IMR-90 (cell line): ENCODE results near the gene ZNF622. TPM values are rescaled to one million over a fixed set of nuclear protein-coding genes. Genes with fewer than 3 reads are reported as not detected.

ENCODE experiments used
- ATAC-seq: fragments of 200-7000 bp; cut with Tn5 transposase; 2 replicates; pipeline ENCODE4 v1.9.1; 2020; ENCODE audit warnings: low read depth, mild to moderate bottlenecking, moderate library complexity
- BruUV-seq: library from RNA; stranded (reverse); fragments of 400-500 nt; replicated peaks from 2 replicates; lab custom pipeline; 2021; lab: Mats Ljungman, UMichigan
- CTCF ChIA-PET: fragments of 300-600 bp; formaldehyde crosslinking; extraction: SDS; loops from one replicate; lab custom pipeline; 2021; ENCODE audit warnings: antibody characterized with exemption; lab: Yijun Ruan, JAX
- POLR2A ChIA-PET: fragments of 300-600 bp; sonication (Branson Sonifier 250); formaldehyde crosslinking; loops from one replicate; lab custom pipeline; 2022; ENCODE audit warnings: antibody characterized with exemption; ENCODE audit not compliant: unreplicated experiment; lab: Charles Lee
- DNase-seq: peaks from one replicate; pipeline ENCODE4 v3.0.0; 2013
- H2AFZ ChIP-seq: replicated peaks from 2 replicates; pipeline ENCODE3; 2013; ENCODE audit warnings: low read length, mild to moderate bottlenecking; ENCODE audit not compliant: poor library complexity
- H2AK5ac ChIP-seq: 2 replicates; pipeline ENCODE4 v1.6.1; 2013; ENCODE audit warnings: low read depth, low read length, inconsistent platforms
- H2AK9ac ChIP-seq: replicated peaks from 2 replicates; pipeline ENCODE3; 2013; ENCODE audit warnings: mild to moderate bottlenecking, low read depth, low read length, moderate library complexity; ENCODE audit not compliant: poor library complexity
- H2BK120ac ChIP-seq: 2 replicates; pipeline ENCODE4 v1.6.1; 2013; ENCODE audit warnings: low read depth, low read length, inconsistent platforms
- H2BK15ac ChIP-seq: 3 replicates; pipeline ENCODE4 v1.6.1; 2013; ENCODE audit warnings: low read depth, low read length, inconsistent platforms
- H2BK20ac ChIP-seq: 2 replicates; pipeline ENCODE4 v1.6.1; 2013; ENCODE audit warnings: low read depth, mild to moderate bottlenecking, inconsistent platforms, low read length, moderate library complexity
- H2BK5ac ChIP-seq: 2 replicates; pipeline ENCODE4 v1.6.1; 2013; ENCODE audit warnings: mild to moderate bottlenecking, low read depth, low read length, inconsistent platforms; ENCODE audit not compliant: poor library complexity, severe bottlenecking
- H3K14ac ChIP-seq: replicated peaks from 2 replicates; pipeline ENCODE4 v1.6.1; 2013; ENCODE audit warnings: low read depth, low read length, inconsistent platforms
- H3K18ac ChIP-seq: 2 replicates; pipeline ENCODE4 v1.6.1; 2013; ENCODE audit warnings: low read depth, low read length, control low read depth
- H3K23ac ChIP-seq: 2 replicates; pipeline ENCODE4 v1.6.1; 2013; ENCODE audit warnings: low read depth, low read length, inconsistent platforms
- H3K27ac ChIP-seq: 2 replicates; pipeline ENCODE4 v1.5.1; 2013; ENCODE audit warnings: mild to moderate bottlenecking, control low read depth, low read length; ENCODE audit not compliant: insufficient read depth
- H3K27me3 ChIP-seq: 2 replicates; pipeline ENCODE4 v1.6.1; 2013; ENCODE audit warnings: low read length; ENCODE audit not compliant: control insufficient read depth, insufficient read depth
- H3K36me3 ChIP-seq: 2 replicates; pipeline ENCODE4 v1.6.1; 2013; ENCODE audit warnings: low read length, mixed read lengths; ENCODE audit not compliant: control insufficient read depth, insufficient read depth
- H3K4ac ChIP-seq: 2 replicates; pipeline ENCODE4 v1.6.1; 2013; ENCODE audit warnings: low read depth, low read length, inconsistent platforms
- H3K4me1 ChIP-seq: 2 replicates; pipeline ENCODE4 v1.6.1; 2013; ENCODE audit warnings: low read length, mixed read lengths; ENCODE audit not compliant: control insufficient read depth, insufficient read depth
- H3K4me2 ChIP-seq: 2 replicates; pipeline ENCODE4 v1.6.1; 2013; ENCODE audit warnings: low read depth, mild to moderate bottlenecking, control low read depth, low read length, moderate library complexity
- H3K4me3 ChIP-seq: 2 replicates; pipeline ENCODE4 v1.5.1; 2013; ENCODE audit warnings: low read depth, mild to moderate bottlenecking, control low read depth, low read length, moderate library complexity; ENCODE audit not compliant: insufficient read depth
- H3K56ac ChIP-seq: 2 replicates; pipeline ENCODE4 v1.6.1; 2013; ENCODE audit warnings: low read length, inconsistent platforms; ENCODE audit not compliant: insufficient read depth; ENCODE audit errors: extremely low read depth
- H3K79me1 ChIP-seq, 2 experiments: 2 replicates each; pipeline ENCODE4 v1.6.1; 2013; ENCODE audit warnings: low read length in 2 of 2, inconsistent platforms in 1 of 2, low read depth in 1 of 2
- H3K9ac ChIP-seq: 2 replicates; pipeline ENCODE4 v1.6.1; 2013; ENCODE audit warnings: low read depth, low read length, control low read depth
- H3K9me1 ChIP-seq: 2 replicates; pipeline ENCODE4 v1.6.1; 2013; ENCODE audit warnings: low read length, inconsistent platforms; ENCODE audit not compliant: insufficient read depth
- H3K9me3 ChIP-seq: 2 replicates; pipeline ENCODE4 v1.6.1; 2013; ENCODE audit warnings: low read length; ENCODE audit not compliant: control insufficient read depth, insufficient read depth
- H4K20me1 ChIP-seq: 2 replicates; pipeline ENCODE4 v1.6.1; 2013; ENCODE audit warnings: low read length, inconsistent platforms; ENCODE audit not compliant: insufficient read depth
- H4K5ac ChIP-seq: 2 replicates; pipeline ENCODE4 v1.6.1; 2013; ENCODE audit warnings: mild to moderate bottlenecking, low read depth, low read length, control low read depth
- H4K8ac ChIP-seq, 2 experiments: 2 replicates each; pipeline ENCODE4 v1.6.1; 2013; ENCODE audit warnings: low read depth in 2 of 2, low read length in 2 of 2, control low read depth in 1 of 2, inconsistent platforms in 1 of 2
- H4K91ac ChIP-seq: 2 replicates; pipeline ENCODE4 v1.6.1; 2013; ENCODE audit warnings: low read depth, low read length, inconsistent platforms; ENCODE audit not compliant: insufficient read depth
- CHD1 ChIP-seq: IDR thresholded peaks from 2 replicates; pipeline ENCODE4 v1.6.1; 2012; ENCODE audit warnings: low read depth, low read length, improper control_type of control experiment
- FOS ChIP-seq: fragments of 150-350 bp; IDR thresholded peaks from 2 replicates; pipeline ENCODE4 v1.6.1; 2016; ENCODE audit warnings: low read depth, low read length
- MAFK ChIP-seq: IDR thresholded peaks from 2 replicates; pipeline ENCODE4 v1.6.1; 2012; ENCODE audit warnings: low read depth, low read length, improper control_type of control experiment
- MAZ ChIP-seq: IDR thresholded peaks from 2 replicates; pipeline ENCODE4 v1.6.1; 2012; ENCODE audit warnings: low read depth, mild to moderate bottlenecking, low read length, improper control_type of control experiment, moderate library complexity, borderline replicate concordance
- POLR2A ChIP-seq: IDR thresholded peaks from 2 replicates; pipeline ENCODE4 v1.6.1; 2012; ENCODE audit warnings: mild to moderate bottlenecking, low read depth, low read length
- RCOR1 ChIP-seq: IDR thresholded peaks from 2 replicates; pipeline ENCODE4 v1.6.1; 2012; ENCODE audit warnings: mild to moderate bottlenecking, low read length, improper control_type of control experiment; ENCODE audit not compliant: insufficient replicate concordance
- RFX5 ChIP-seq: IDR thresholded peaks from 2 replicates; pipeline ENCODE4 v1.8.0; 2012; ENCODE audit warnings: low read depth, mild to moderate bottlenecking, low read length, moderate library complexity
- SMC3 ChIP-seq: fragments of 150-350 bp; IDR thresholded peaks from 2 replicates; pipeline ENCODE4 v1.6.1; 2016; ENCODE audit warnings: low read depth, mild to moderate bottlenecking, antibody characterized with exemption, low read length, moderate library complexity
- WGBS, 2 experiments: methylation state at CpG; one replicate each; pipeline versions ENCODE4 v1.1.5 to v1.1.7; 2013; ENCODE audit warnings: missing lambda C conversion rate in 2 of 2; ENCODE audit not compliant: insufficient read length in 1 of 2; ENCODE audit errors: extremely low coverage in 2 of 2; 5-methylcytosine and 5-hydroxymethylcytosine counted together
- dilution Hi-C: fragments of 300-500 bp; cut with HindIII; formaldehyde crosslinking; loops from one replicate; pipeline ENCODE4 v1.14.3; 2018; ENCODE audit warnings: low sequenced_read_pairs; ENCODE audit not compliant: unreplicated experiment
- in situ Hi-C: fragments of 300-500 bp; cut with MboI; formaldehyde crosslinking; loops from 3 replicates; pipeline ENCODE4 v1.14.3; 2019; ENCODE audit warnings: low sequenced_read_pairs, inconsistent platforms, mixed read lengths
- intact Hi-C: fragments of 100-400 bp; cut with micrococcal nuclease; formaldehyde crosslinking; loops from 2 replicates; pipeline ENCODE4 v1.10.0; 2022
- polyA plus RNA-seq, 3 experiments: library from polyadenylated mRNA; depleted of rRNA; stranded (reverse); fragments of >200 nt; gene quantifications; 2 replicates each; pipeline ENCODE4 v1.2.3, GENCODE V29; 2012; ENCODE audit warnings: low replicate concordance in 1 of 3
- total RNA-seq: library from RNA; depleted of rRNA; stranded (reverse); fragments of >200 nt; gene quantifications from 2 replicates; pipeline ENCODE4 v1.2.3, GENCODE V29; 2012
- TF ChIP-seq, protein P1 (sequence below): conservative IDR thresholded peaks from 2 replicates; pipeline ENCODE4 v1.5.1; 2012; ENCODE audit warnings: mild to moderate bottlenecking, low read depth, low read length, improper control_type of control experiment

The ZNF622 gene
- total and polyA plus RNA-seq, 2 of the 4 experiments (the other 2 are of a cell fraction): 19.5 to 49.3 TPM

DNA sequence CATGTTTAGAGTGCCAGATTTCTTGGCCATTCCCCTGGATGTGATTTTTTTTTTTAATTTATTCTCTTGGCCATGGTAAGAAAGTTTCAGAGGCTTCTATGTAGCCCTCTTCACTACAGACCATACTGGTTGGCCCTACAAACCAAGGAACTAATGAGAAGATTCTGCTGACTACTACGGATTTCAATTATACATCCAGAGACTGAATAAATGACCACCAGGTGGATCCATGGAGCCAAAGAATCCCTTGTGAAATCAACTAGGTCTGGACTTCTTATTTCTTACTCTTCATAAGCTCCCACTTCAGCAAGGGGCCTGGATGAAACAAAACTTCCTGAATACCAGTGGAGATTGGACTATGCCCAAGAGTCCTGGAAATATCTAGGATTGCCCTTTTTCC lies 27.6 kb downstream of the ZNF622 start:
- Histone ChIP-seq H3K23ac (no peak overlapping the region), H3K4me1 (no peaks in the 10 kb centered on the region), H3K9ac (no peak overlapping the region), H4K5ac (no peak overlapping the region), H2BK120ac (no peak overlapping the region), H4K91ac (no peak overlapping the region), H2AK5ac (no peak overlapping the region), H3K79me1 (no peaks in the 10 kb centered on the region), H3K14ac (no peak overlapping the region), H2BK15ac (no peak overlapping the region), H2BK20ac (no peak overlapping the region), H2BK5ac (no peak overlapping the region), H3K27ac (no peak overlapping the region), H4K20me1 (no peaks in the 10 kb centered on the region), H3K36me3 (no peaks in the 10 kb centered on the region), H3K4ac (no peak overlapping the region), H3K9me3 (no peaks in the 10 kb centered on the region), H3K4me2 (no peak overlapping the region), H3K18ac (no peak overlapping the region), H2AK9ac (no peak overlapping the region), H3K4me3 (no peak overlapping the region), H3K27me3 (peaks cover 4% of the 10 kb centered on the region), H2AFZ (no peak overlapping the region), H4K8ac (no peak overlapping the region), H3K9me1 (no peaks in the 10 kb centered on the region), H3K56ac (no peak overlapping the region)
- ChIA-PET CTCF (interaction anchor here (0.7 kb wide), 1 partner anchor 508 kb away, joined by 4 read pairs; no protein-coding TSS in a partner anchor), POLR2A (no interaction called here)
- BruUV-seq: no TSS peak
- dilution Hi-C loops (no loop called here), intact Hi-C loops (no loop called here), in situ Hi-C loops (no loop called here)
- peak; percentile 27; the same call in 1 of the 2 replicates for ATAC-seq
- TF ChIP-seq CHD1 (no peak), MAZ (no peak), FOS (no peak), RCOR1 (no peak), SMC3 (peak; percentile 15; the same call in 1 of the 2 replicates), POLR2A (no peak), MAFK (peak; percentile 86), RFX5 (no peak)
- TF ChIP-seq, protein P1, sequence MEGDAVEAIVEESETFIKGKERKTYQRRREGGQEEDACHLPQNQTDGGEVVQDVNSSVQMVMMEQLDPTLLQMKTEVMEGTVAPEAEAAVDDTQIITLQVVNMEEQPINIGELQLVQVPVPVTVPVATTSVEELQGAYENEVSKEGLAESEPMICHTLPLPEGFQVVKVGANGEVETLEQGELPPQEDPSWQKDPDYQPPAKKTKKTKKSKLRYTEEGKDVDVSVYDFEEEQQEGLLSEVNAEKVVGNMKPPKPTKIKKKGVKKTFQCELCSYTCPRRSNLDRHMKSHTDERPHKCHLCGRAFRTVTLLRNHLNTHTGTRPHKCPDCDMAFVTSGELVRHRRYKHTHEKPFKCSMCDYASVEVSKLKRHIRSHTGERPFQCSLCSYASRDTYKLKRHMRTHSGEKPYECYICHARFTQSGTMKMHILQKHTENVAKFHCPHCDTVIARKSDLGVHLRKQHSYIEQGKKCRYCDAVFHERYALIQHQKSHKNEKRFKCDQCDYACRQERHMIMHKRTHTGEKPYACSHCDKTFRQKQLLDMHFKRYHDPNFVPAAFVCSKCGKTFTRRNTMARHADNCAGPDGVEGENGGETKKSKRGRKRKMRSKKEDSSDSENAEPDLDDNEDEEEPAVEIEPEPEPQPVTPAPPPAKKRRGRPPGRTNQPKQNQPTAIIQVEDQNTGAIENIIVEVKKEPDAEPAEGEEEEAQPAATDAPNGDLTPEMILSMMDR: peak; percentile 29
- 60% methylated on average over 1 of the region's 1 CpG; no CpG with 5 or more reads in 1 of the 2 experiments for WGBS, 2 experiments
- no peak for DNase-seq
